Upper lobe of right lung (tissue), 1 donor: ENCODE results near the gene ZNF200. TPM values are rescaled to one million over a fixed set of nuclear protein-coding genes. Genes with fewer than 3 reads are reported as not detected.
"Not testable (repeated sequence)": the region's sequence is repeated elsewhere in the genome, so short reads cannot be mapped to it uniquely, and the experiment has no call there.

Experiments used
- ATAC-seq: fragments of 200-7000 bp; cut with Tn5 transposase; one replicate; pipeline ENCODE4 v1.9.1; 2020; ENCODE audit warnings: mild to moderate bottlenecking, moderate library complexity
- DNase-seq: peaks from one replicate; pipeline ENCODE4 v3.0.0-alpha.2; 2020
- H3K27ac ChIP-seq: fragments of 200-600 bp; one replicate; pipeline ENCODE4 v1.8.0; 2022
- H3K27me3 ChIP-seq: fragments of 200-600 bp; one replicate; pipeline ENCODE4 v1.8.0; 2022; ENCODE audit warnings: mild to moderate bottlenecking
- H3K36me3 ChIP-seq: fragments of 200-600 bp; one replicate; pipeline ENCODE4 v1.8.0; 2022
- H3K4me1 ChIP-seq: fragments of 200-600 bp; one replicate; pipeline ENCODE4 v1.8.0; 2022
- H3K4me3 ChIP-seq: fragments of 200-600 bp; one replicate; pipeline ENCODE4 v1.8.0; 2022; ENCODE audit warnings: mild to moderate bottlenecking
- H3K9me3 ChIP-seq: fragments of 200-600 bp; one replicate; pipeline ENCODE4 v1.8.0; 2022
- CTCF ChIP-seq: fragments of 200-600 bp; IDR thresholded peaks from one replicate; pipeline ENCODE4 v1.8.0; 2022; ENCODE audit warnings: antibody characterized with exemption
- intact Hi-C: fragments of 100-400 bp; cut with DNase I; formaldehyde crosslinking; loops from one replicate; pipeline ENCODE4 v1.11.0; 2022
- total RNA-seq: library from RNA; stranded (reverse); fragmentation: NEBNext Ultra II Directional; extraction: Animal tissue kit (Norgen Biotek cat#: 25700); gene quantifications from one replicate; pipeline ENCODE4 v1.2.1, GENCODE V29; 2021
- donor health status: DM: no; HTN: yes; CAD: no; lungs with severe emphysema.

Gene ZNF200
- total RNA-seq, 1 donor from 2014 or later, result 7.4 TPM

GRCh38 chr16:3215601-3216262 lies 19.2 kb downstream of the ZNF200 start:
- peaks cover 7% of the 10 kb centered on the region for H3K9me3 ChIP-seq
- H3K4me1 ChIP-seq, result no peaks in the 10 kb centered on the region
- DNase-seq, result no peak
- no peak overlapping the region for H3K27ac ChIP-seq
- no peak for TF ChIP-seq CTCF
- H3K27me3 ChIP-seq, result no peaks in the 10 kb centered on the region
- ATAC-seq, result no peak
- intact Hi-C loops, result no loop called here
- H3K36me3 ChIP-seq, result no peaks in the 10 kb centered on the region
- no peak overlapping the region for H3K4me3 ChIP-seq

- TF ChIP-seq CTCF, result no peak
- intact Hi-C loops, result no loop called here
- Histone ChIP-seq H3K27me3 (no peaks in the 10 kb centered on the region), H3K4me3 (no peak overlapping the region), H3K36me3 (no peaks in the 10 kb centered on the region), H3K9me3 (no peaks in the 10 kb centered on the region), H3K4me1 (no peaks in the 10 kb centered on the region), H3K27ac (peak overlapping the region; percentile 17)
- peak; percentile 27 for ATAC-seq
- no peak for DNase-seq
Measured at GRCh38 chr16:3214904-3215600, 19.9 kb downstream of the ZNF200 start.

- no peaks in the 10 kb centered on the region for H3K9me3 ChIP-seq
- no peak for ATAC-seq
- no peaks in the 10 kb centered on the region for H3K27me3 ChIP-seq
- intact Hi-C loops, result no loop called here
- no peak for TF ChIP-seq CTCF
- H3K4me3 ChIP-seq, result no peak overlapping the region
- no peaks in the 10 kb centered on the region for H3K4me1 ChIP-seq
- no peaks in the 10 kb centered on the region for H3K36me3 ChIP-seq
- no peak overlapping the region for H3K27ac ChIP-seq
- no peak for DNase-seq
Measured at GRCh38 chr16:3212567-3212966, 22.4 kb downstream of the ZNF200 start.

- ATAC-seq, result no peak
- no peak for TF ChIP-seq CTCF
Measured at GRCh38 chr16:3212006-3212405, 23.0 kb downstream of the ZNF200 start.

GRCh38 chr16:3207086-3207953 lies 27.6 kb downstream of the ZNF200 start:
- DNase-seq, result no peak

More at GRCh38 chr16:3212006-3212405, 23.0 kb downstream of the ZNF200 start:
- Histone ChIP-seq H3K27me3 (no peaks in the 10 kb centered on the region), H3K4me3 (no peak overlapping the region), H3K9me3 (no peaks in the 10 kb centered on the region), H3K27ac (no peak overlapping the region), H3K36me3 (no peaks in the 10 kb centered on the region), H3K4me1 (no peaks in the 10 kb centered on the region)
- intact Hi-C loops, result no loop called here
- no peak for DNase-seq

GRCh38 chr16:3205939-3206338 lies 29.0 kb downstream of the ZNF200 start:
- H3K4me3 ChIP-seq, intact Hi-C loops, H3K4me1 ChIP-seq, DNase-seq, H3K27me3 ChIP-seq, H3K36me3 ChIP-seq, ATAC-seq, H3K9me3 ChIP-seq, H3K27ac ChIP-seq: not testable (repeated sequence)

More at GRCh38 chr16:3207086-3207953, 27.6 kb downstream of the ZNF200 start:
- Histone ChIP-seq H3K27me3 (peaks cover 5% of the 10 kb centered on the region), H3K27ac (no peak overlapping the region), H3K4me3 (no peak overlapping the region), H3K36me3 (no peaks in the 10 kb centered on the region), H3K4me1 (no peaks in the 10 kb centered on the region), H3K9me3 (no peaks in the 10 kb centered on the region)
- no peak for TF ChIP-seq CTCF
- ATAC-seq, result no peak
- intact Hi-C loops, result no loop called here
